Progenitor cell of endocrine pancreas (in vitro differentiated cells): ENCODE results near the gene RNH1. TPM values are rescaled to one million over a fixed set of nuclear protein-coding genes. Genes with fewer than 3 reads are reported as not detected.
A peak's percentile ranks its signal among the peaks of the same experiment; 100 is the strongest.

ENCODE experiments used
- DNase-seq: peaks from one replicate; pipeline ENCODE4 v3.0.0; 2021; ENCODE audit warnings: low spot score; ENCODE audit not compliant: unreplicated experiment
- H3K27ac Mint-ChIP-seq: 2 replicates; pipeline ENCODE4 v1.8.0; 2021; ENCODE audit warnings: mild to moderate bottlenecking, moderate library complexity, mixed read lengths
- H3K27me3 Mint-ChIP-seq: 2 replicates; pipeline ENCODE4 v1.8.0; 2021; ENCODE audit warnings: mixed read lengths
- H3K36me3 Mint-ChIP-seq: 2 replicates; pipeline ENCODE4 v1.8.0; 2022; ENCODE audit warnings: mixed read lengths; ENCODE audit not compliant: insufficient read depth
- H3K4me1 Mint-ChIP-seq: 2 replicates; pipeline ENCODE4 v1.8.0; 2021; ENCODE audit warnings: low read depth, mixed read lengths
- H3K4me3 Mint-ChIP-seq: 2 replicates; pipeline ENCODE4 v1.8.0; 2021; ENCODE audit warnings: low read depth, mild to moderate bottlenecking, moderate library complexity, mixed read lengths
- H3K9me3 Mint-ChIP-seq: 2 replicates; pipeline ENCODE4 v1.8.0; 2021; ENCODE audit warnings: low read depth, mixed read lengths
- total RNA-seq: library from RNA; stranded (reverse); gene quantifications from 2 replicates; pipeline ENCODE4 v1.2.1, GENCODE V29; 2021
- TF ChIP-seq, protein P1 (sequence below): fragments of 200-600 bp; sonication (generic); IDR thresholded peaks from one replicate; pipeline ENCODE4 v1.5.0; 2021; ENCODE audit warnings: antibody characterized with exemption, mild to moderate bottlenecking; ENCODE audit not compliant: unreplicated experiment

Gene RNH1
- total RNA-seq, 1 donor from 2014 or later = 49.4 TPM

DNA sequence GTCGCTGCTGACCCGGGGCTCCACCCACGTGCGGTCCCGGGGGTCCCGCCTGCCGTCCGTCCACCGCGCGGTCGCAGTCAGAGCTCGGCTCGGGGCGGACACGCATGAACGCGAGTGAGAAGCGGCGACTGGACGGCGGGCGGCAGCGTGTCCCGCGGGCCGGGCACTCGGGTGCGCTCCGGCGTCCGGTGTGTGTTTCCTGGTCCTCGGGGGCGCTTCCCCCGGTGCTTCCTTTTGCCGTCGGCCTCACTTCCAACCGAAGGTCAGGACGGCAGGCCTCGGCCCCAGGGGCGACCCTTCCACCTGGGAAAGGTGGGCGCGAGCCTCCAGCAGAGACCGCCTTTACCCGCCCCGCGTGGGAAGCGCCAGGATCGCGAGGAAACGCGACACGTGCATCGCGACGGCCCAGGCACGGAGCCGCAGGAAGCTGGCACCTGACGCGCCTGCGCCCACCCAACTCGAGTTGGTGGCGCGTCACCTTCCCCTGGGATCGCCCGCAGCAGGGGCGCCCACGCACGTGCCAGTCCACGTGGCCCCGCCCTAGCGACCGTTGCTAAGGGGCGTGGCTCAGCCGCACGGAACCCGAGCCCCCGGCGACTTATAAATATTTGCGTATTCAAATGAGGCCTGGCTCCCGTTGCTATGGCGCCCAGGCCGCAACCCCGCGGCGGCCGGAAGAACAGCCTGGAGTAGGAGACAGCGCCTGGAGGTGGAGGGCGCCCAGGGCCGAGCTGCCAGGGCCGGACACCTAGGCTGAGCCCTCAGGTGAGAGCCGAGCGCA is 30.0 kb upstream of the RNH1 start, which contains the start of gene LRRC56:
TSS of gene LRRC56 (plus strand) at position 687 of the 781 bp plus-strand sequence. CDS start 3,158 bp downstream, outside the sequence.
- TF ChIP-seq, protein P1, sequence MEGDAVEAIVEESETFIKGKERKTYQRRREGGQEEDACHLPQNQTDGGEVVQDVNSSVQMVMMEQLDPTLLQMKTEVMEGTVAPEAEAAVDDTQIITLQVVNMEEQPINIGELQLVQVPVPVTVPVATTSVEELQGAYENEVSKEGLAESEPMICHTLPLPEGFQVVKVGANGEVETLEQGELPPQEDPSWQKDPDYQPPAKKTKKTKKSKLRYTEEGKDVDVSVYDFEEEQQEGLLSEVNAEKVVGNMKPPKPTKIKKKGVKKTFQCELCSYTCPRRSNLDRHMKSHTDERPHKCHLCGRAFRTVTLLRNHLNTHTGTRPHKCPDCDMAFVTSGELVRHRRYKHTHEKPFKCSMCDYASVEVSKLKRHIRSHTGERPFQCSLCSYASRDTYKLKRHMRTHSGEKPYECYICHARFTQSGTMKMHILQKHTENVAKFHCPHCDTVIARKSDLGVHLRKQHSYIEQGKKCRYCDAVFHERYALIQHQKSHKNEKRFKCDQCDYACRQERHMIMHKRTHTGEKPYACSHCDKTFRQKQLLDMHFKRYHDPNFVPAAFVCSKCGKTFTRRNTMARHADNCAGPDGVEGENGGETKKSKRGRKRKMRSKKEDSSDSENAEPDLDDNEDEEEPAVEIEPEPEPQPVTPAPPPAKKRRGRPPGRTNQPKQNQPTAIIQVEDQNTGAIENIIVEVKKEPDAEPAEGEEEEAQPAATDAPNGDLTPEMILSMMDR = no peak
- Mint-ChIP-seq H3K36me3 (peaks cover under 1% of the 10 kb centered on the region), H3K4me3 (peak within 1 kb of the TSS; percentile 83), H3K27ac (peak within 1 kb of the TSS; percentile 95), H3K4me1 (peaks cover 6% of the 10 kb centered on the region), H3K9me3 (no peaks in the 10 kb centered on the region), H3K27me3 (no peaks in the 10 kb centered on the region)
- peak; percentile 77 for DNase-seq

GRCh38 chr11:535519-536454 is 28.7 kb upstream of the RNH1 start, which contains the start of gene HRAS:
TSS of gene HRAS (minus strand) at chr11:535576.
- peaks cover 6% of the 10 kb centered on the region for H3K4me1 Mint-ChIP-seq
- peak; percentile 91 for DNase-seq
- TF ChIP-seq, protein P1 = no peak
- peak within 1 kb of the TSS; percentile 95 for H3K27ac Mint-ChIP-seq
- peaks cover 1% of the 10 kb centered on the region for H3K36me3 Mint-ChIP-seq
- H3K4me3 Mint-ChIP-seq = peak within 1 kb of the TSS; percentile 83
- no peaks in the 10 kb centered on the region for H3K9me3 Mint-ChIP-seq
- H3K27me3 Mint-ChIP-seq = no peaks in the 10 kb centered on the region

GRCh38 chr11:535210-535518 is 28.1 kb upstream of the RNH1 start:
- peaks cover 6% of the 10 kb centered on the region for H3K4me1 Mint-ChIP-seq
- no peaks in the 10 kb centered on the region for H3K27me3 Mint-ChIP-seq
- peaks cover 1% of the 10 kb centered on the region for H3K36me3 Mint-ChIP-seq
- no peaks in the 10 kb centered on the region for H3K9me3 Mint-ChIP-seq
- DNase-seq = no peak
- TF ChIP-seq, protein P1 = no peak
- no peak overlapping the region for H3K4me3 Mint-ChIP-seq
- no peak overlapping the region for H3K27ac Mint-ChIP-seq

- peak overlapping the region; percentile 70 for H3K4me3 Mint-ChIP-seq
- DNase-seq = no peak
- H3K9me3 Mint-ChIP-seq = no peaks in the 10 kb centered on the region
- H3K36me3 Mint-ChIP-seq = peaks cover 1% of the 10 kb centered on the region
- no peaks in the 10 kb centered on the region for H3K27me3 Mint-ChIP-seq
- peaks cover 6% of the 10 kb centered on the region for H3K4me1 Mint-ChIP-seq
- no peak overlapping the region for H3K27ac Mint-ChIP-seq
- TF ChIP-seq, protein P1 = no peak
These were observed 27.6 kb upstream of the RNH1 start for GRCh38 chr11:534396-535209.
